PC-9 (cell line): Measurements from ENCODE around the gene FBXL15. TPM values are rescaled to one million over a fixed set of nuclear protein-coding genes. Genes with fewer than 3 reads are reported as not detected.

Source experiments
- BruUV-seq: library from RNA; stranded (reverse); fragments of 400-500 nt; replicated peaks from 2 replicates; lab custom pipeline; 2021; lab: Mats Ljungman, UMichigan
- CTCF ChIA-PET: fragments of 300-600 bp; sonication (Branson Sonifier 250); formaldehyde crosslinking; loops from one replicate; lab custom pipeline; 2022; ENCODE audit warnings: antibody characterized with exemption; lab: Charles Lee
- POLR2A ChIA-PET: fragments of 300-600 bp; sonication (Branson Sonifier 250); formaldehyde crosslinking; loops from one replicate; lab custom pipeline; 2022; ENCODE audit warnings: antibody characterized with exemption; ENCODE audit not compliant: unreplicated experiment; lab: Charles Lee
- DNase-seq, 2 experiments: peaks; one replicate each; pipeline versions ENCODE4 v3.0.0 to v3.0.0-alpha.2; 2015 to 2022; ENCODE audit warnings: mixed read lengths in 1 of 2
- H2AFZ ChIP-seq: fragments of 200-600 bp; sonication (generic); 2 replicates; pipeline ENCODE4 v1.8.1; 2017; ENCODE audit warnings: antibody characterized with exemption
- H3F3A ChIP-seq: fragments of 200-600 bp; sonication (generic); 2 replicates; pipeline ENCODE4 v1.8.1; 2017; ENCODE audit warnings: antibody characterized with exemption, mild to moderate bottlenecking, low read depth; ENCODE audit not compliant: insufficient read depth
- H3K27ac ChIP-seq: fragments of 200-600 bp; sonication (generic); 2 replicates; pipeline ENCODE4 v1.6.1; 2016; ENCODE audit warnings: mixed run types
- H3K27me3 ChIP-seq: fragments of 200-600 bp; sonication (generic); 2 replicates; pipeline ENCODE4 v1.6.1; 2016; ENCODE audit warnings: low read depth, mixed run types; ENCODE audit not compliant: insufficient read depth
- H3K36me3 ChIP-seq: fragments of 200-600 bp; sonication (generic); 2 replicates; pipeline ENCODE4 v1.6.1; 2016; ENCODE audit warnings: low read depth, mixed run types
- H3K4me1 ChIP-seq: fragments of 200-600 bp; sonication (generic); replicated peaks from 2 replicates; pipeline ENCODE4 v1.6.1; 2016; ENCODE audit warnings: mixed run types; ENCODE audit not compliant: insufficient read depth
- H3K4me2 ChIP-seq: fragments of 200-600 bp; sonication (generic); 2 replicates; pipeline ENCODE4 v1.6.1; 2017; ENCODE audit warnings: mixed run types
- H3K4me3 ChIP-seq: fragments of 200-600 bp; sonication (generic); 2 replicates; pipeline ENCODE4 v1.6.1; 2016; ENCODE audit warnings: mixed run types
- H3K79me2 ChIP-seq: fragments of 200-600 bp; sonication (generic); 2 replicates; pipeline ENCODE4 v1.6.1; 2017; ENCODE audit warnings: low read depth, mixed run types
- H3K9me2 ChIP-seq: fragments of 200-600 bp; sonication (generic); 2 replicates; pipeline ENCODE4 v1.8.1; 2017; ENCODE audit warnings: mild to moderate bottlenecking; ENCODE audit not compliant: insufficient read depth
- H3K9me3 ChIP-seq: fragments of 200-600 bp; sonication (generic); 2 replicates; pipeline ENCODE4 v1.8.1; 2016; ENCODE audit warnings: low read depth; ENCODE audit not compliant: insufficient read depth
- H4K20me1 ChIP-seq: fragments of 200-600 bp; sonication (generic); 2 replicates; pipeline ENCODE4 v1.8.1; 2017; ENCODE audit not compliant: insufficient read depth
- CTCF ChIP-seq: fragments of 200-600 bp; sonication (generic); conservative IDR thresholded peaks from 2 replicates; pipeline ENCODE4 v1.6.1; 2017; ENCODE audit warnings: mixed run types, antibody characterized with exemption, mild to moderate bottlenecking, moderate library complexity
- EZH2 ChIP-seq: fragments of 200-600 bp; sonication (generic); IDR thresholded peaks from 2 replicates; pipeline ENCODE4 v1.8.0; 2017; ENCODE audit warnings: antibody characterized with exemption, low read depth
- intact Hi-C: fragments of 100-400 bp; cut with micrococcal nuclease; formaldehyde crosslinking; loops from one replicate; pipeline ENCODE4 v1.10.0; 2022; ENCODE audit not compliant: unreplicated experiment
- total RNA-seq: library from RNA; stranded (reverse); gene quantifications from 2 replicates; pipeline ENCODE4 v1.2.3, GENCODE V29; 2021

The FBXL15 gene
- total RNA-seq, 1 experiment from 2014 or later: 6.2 TPM

GRCh38 chr10:102416283-102416682 lies 4.4 kb upstream of the FBXL15 start:
- H4K20me1 ChIP-seq: no peaks in the 10 kb centered on the region
- BruUV-seq: no TSS peak
- intact Hi-C loops: no loop called here
- H3K4me1 ChIP-seq: no peaks in the 10 kb centered on the region
- TF ChIP-seq EZH2 (no peak), CTCF (no peak)
- H3K9me2 ChIP-seq: no peaks in the 10 kb centered on the region
- H3K4me2 ChIP-seq: no peak overlapping the region
- POLR2A ChIA-PET: no interaction called here
- no peak overlapping the region for H3K27ac ChIP-seq
- no peaks in the 10 kb centered on the region for H3K36me3 ChIP-seq
- H2AFZ ChIP-seq: no peak overlapping the region
- DNase-seq: no peak
- H3F3A ChIP-seq: no peaks in the 10 kb centered on the region; the same call in 1 of the 2 replicates
- peaks cover 40% of the 10 kb centered on the region for H3K27me3 ChIP-seq
- H3K79me2 ChIP-seq: no peaks in the 10 kb centered on the region
- CTCF ChIA-PET: no interaction called here
- no peak overlapping the region for H3K4me3 ChIP-seq
- no peaks in the 10 kb centered on the region for H3K9me3 ChIP-seq

GRCh38 chr10:102416695-102417094 lies 3.9 kb upstream of the FBXL15 start:
- Histone ChIP-seq H3K36me3 (no peaks in the 10 kb centered on the region), H4K20me1 (no peaks in the 10 kb centered on the region), H3K79me2 (no peaks in the 10 kb centered on the region), H3K4me1 (no peaks in the 10 kb centered on the region), H3K27ac (no peak overlapping the region), H3K9me2 (no peaks in the 10 kb centered on the region), H3F3A (no peaks in the 10 kb centered on the region; the same call in 1 of the 2 replicates), H2AFZ (no peak overlapping the region), H3K9me3 (no peaks in the 10 kb centered on the region), H3K27me3 (peaks cover 37% of the 10 kb centered on the region), H3K4me2 (no peak overlapping the region), H3K4me3 (no peak overlapping the region)
- BruUV-seq: no TSS peak
- ChIA-PET POLR2A (no interaction called here), CTCF (no interaction called here)
- intact Hi-C loops: no loop called here
- TF ChIP-seq CTCF: no peak
- no peak for TF ChIP-seq EZH2
- DNase-seq: no peak

GRCh38 chr10:102418622-102419268 lies 1.9 kb upstream of the FBXL15 start, which contains the start of gene PSD:
Gene PSD, minus strand, starts transcription at chr10:102418785. Its CDS starts 1,747 bp downstream, at chr10:102417038.
- H3K27ac ChIP-seq: no peak within 1 kb of the TSS
- ChIA-PET POLR2A (no interaction called here), CTCF (no interaction called here)
- no peaks in the 10 kb centered on the region for H3K79me2 ChIP-seq
- 0 out of 2 replicates have a peak within 1 kb of the TSS, but pooled peaks have one; percentile 94 for H2AFZ ChIP-seq
- peaks cover 5% of the 10 kb centered on the region; the same call in 1 of the 2 replicates for H3K4me1 ChIP-seq
- H3F3A ChIP-seq: no peaks in the 10 kb centered on the region; the same call in 1 of the 2 replicates
- no peaks in the 10 kb centered on the region for H4K20me1 ChIP-seq
- H3K27me3 ChIP-seq: peaks cover 20% of the 10 kb centered on the region; the same call in 1 of the 2 replicates
- intact Hi-C loops: no loop called here
- peak within 1 kb of the TSS; percentile 94 for H3K4me3 ChIP-seq
- H3K9me2 ChIP-seq: no peaks in the 10 kb centered on the region
- BruUV-seq: no TSS peak
- H3K4me2 ChIP-seq: peak within 1 kb of the TSS; percentile 97
- no peak for TF ChIP-seq CTCF
- TF ChIP-seq EZH2: no peak
- no peak for DNase-seq
- no peaks in the 10 kb centered on the region for H3K36me3 ChIP-seq
- H3K9me3 ChIP-seq: no peaks in the 10 kb centered on the region
